Kidney capillary endothelial cell (primary cell): ENCODE results near the gene CPHXL.

ENCODE experiments used
- DNase-seq: peaks from one replicate; pipeline ENCODE4 v3.0.0-alpha.2; 2018; ENCODE audit warnings: low spot score

CPHXL gene

DNA sequence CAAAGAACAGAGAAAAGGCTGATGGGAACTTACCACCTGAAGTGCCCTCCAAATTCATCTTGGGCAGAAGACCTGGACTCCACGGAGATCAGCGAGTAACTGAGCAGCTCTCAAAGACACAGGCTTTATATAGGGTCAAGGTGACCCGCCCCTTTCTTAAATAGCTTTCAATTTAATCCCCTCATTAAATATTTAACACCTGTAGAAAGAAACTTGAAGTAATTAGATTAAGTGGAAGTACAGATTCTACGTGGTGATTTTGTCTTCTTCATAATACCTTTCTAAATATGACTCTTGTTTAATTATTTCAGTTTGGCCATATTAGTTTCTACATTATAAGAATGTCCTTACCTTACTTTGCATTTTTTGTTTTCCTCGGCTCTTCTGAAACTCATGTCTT lies 24.9 kb downstream of the CPHXL start, which contains the start of gene DUXB:
Gene DUXB, minus strand, starts transcription at position 101 of the 400 bp plus-strand sequence. Its CDS starts 43 bp downstream, at position 58.
- no peak for DNase-seq

GRCh38 chr16:75697571-75697970 lies 28.7 kb downstream of the CPHXL start:
- DNase-seq: no peak

DNA sequence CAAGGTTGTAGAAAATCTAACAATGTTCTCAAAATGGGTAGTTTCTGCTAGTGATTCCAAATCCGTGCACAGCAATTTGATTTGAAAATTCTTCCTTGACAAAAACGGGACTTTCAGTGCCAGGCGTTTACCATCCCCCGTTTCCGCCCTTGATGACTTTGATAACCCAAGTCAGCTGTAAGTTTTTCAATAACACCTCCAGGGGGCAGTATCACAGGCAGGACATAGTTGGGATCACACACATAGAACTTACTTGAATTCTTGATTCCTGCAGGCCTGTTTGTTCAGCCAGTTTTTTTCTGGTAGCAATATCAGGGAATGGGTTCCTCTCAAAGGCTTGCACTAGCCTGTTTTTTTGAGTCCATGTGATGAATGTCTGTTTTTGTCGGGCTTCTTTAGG lies 30.6 kb downstream of the CPHXL start:
- DNase-seq: no peak

- DNase-seq: no peak
Observed at GRCh38 chr16:75687361-75687760, 38.9 kb downstream of the CPHXL start.

DNA sequence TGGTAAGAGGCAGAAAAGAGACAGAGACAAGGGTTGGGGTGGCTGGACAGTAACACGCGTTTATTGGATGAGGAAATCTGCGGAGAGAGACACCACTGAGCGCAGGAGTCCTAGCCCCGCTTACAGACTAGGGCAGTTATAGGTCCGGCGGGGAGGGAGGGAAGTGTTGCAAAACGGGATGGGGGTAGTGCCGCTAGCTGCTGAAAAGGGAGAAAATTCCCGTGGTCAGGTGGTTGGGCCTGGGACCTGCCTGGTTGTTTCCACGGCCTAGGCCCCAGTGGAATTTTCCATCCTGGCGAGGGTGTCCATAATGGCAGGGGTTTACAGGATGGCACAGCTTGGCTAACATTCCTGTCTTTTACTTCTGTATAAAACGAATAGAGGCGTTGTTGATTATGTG lies 44.0 kb downstream of the CPHXL start:
- no peak for DNase-seq

- DNase-seq: peak; percentile 34
Observed at GRCh38 chr16:75679366-75679765, 46.9 kb downstream of the CPHXL start.

DNA sequence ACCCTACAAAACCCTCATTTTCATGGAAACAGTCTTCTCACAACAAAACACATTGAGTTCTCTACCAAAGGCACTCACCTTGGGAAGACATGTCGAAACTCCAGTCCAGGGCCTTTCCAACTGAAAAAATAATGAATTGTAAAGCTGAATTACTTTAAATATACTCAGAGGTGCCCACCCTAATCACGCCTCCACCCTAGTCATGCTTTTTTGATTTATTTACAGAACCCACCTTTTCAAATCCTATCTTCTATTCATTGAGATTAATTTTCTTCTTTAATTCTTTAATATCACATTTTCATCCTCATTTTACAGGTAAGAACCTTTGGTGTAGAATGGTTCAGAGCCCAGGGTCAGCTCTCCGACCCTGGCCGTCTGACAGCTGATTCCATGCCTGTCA lies 49.4 kb downstream of the CPHXL start, which contains the start of gene CPHXL2:
Gene CPHXL2, minus strand, starts transcription at position 101 of the 400 bp plus-strand sequence. Its CDS starts 10 bp downstream, at position 91.
- DNase-seq: no peak

GRCh38 chr16:75667503-75667902 lies 58.8 kb downstream of the CPHXL start:
- no peak for DNase-seq
